ENCODE measurements around the gene QKI. TPM values are rescaled to one million over a fixed set of nuclear protein-coding genes. Genes with fewer than 3 reads are reported as not detected.

QKI gene
- total RNA-seq, 1 experiment from 2014 or later: 176 TPM

- H3K4me2 ChIP-seq (ENCODE audit: insufficient read depth, insufficient read length, low read length): no peak overlapping the region
- H2BK20ac ChIP-seq (ENCODE audit: low read depth, low read length, poor library complexity, severe bottlenecking): no peak overlapping the region
- H4K5ac ChIP-seq (ENCODE audit: insufficient read length, low read depth, low read length): no peak overlapping the region
- no peaks in the 10 kb centered on the region for H4K20me1 ChIP-seq (ENCODE audit: control insufficient read depth, insufficient read depth, insufficient read length)
- no peak overlapping the region for H4K91ac ChIP-seq (ENCODE audit: insufficient read length, low read depth, low read length)
- no peak overlapping the region for H3K23ac ChIP-seq (ENCODE audit: insufficient read length, low read depth, low read length)
- no peak overlapping the region for H2BK120ac ChIP-seq (ENCODE audit: low read depth, low read length, poor library complexity, severe bottlenecking)
- H3K79me2 ChIP-seq (ENCODE audit: insufficient read depth, low read length): no peaks in the 10 kb centered on the region
- no peak overlapping the region for H2AFZ ChIP-seq (ENCODE audit: low read length)
- H3K27ac Mint-ChIP-seq: peak overlapping the region; percentile 73 to 96 (median 81)
- H3K4me3 Mint-ChIP-seq: no peak overlapping the region; a peak in 1 of 5 replicates
- H3T11ph ChIP-seq (ENCODE audit: low read length): no peak overlapping the region
- no peaks in the 10 kb centered on the region for H3K79me1 ChIP-seq (ENCODE audit: insufficient read depth, low read depth, low read length, poor library complexity, severe bottlenecking)
- H3K36me3 Mint-ChIP-seq (ENCODE audit: insufficient read depth in 1 of 3, low read depth in 3 of 3): no peaks in the 10 kb centered on the region
- no peak overlapping the region for H3K4ac ChIP-seq (ENCODE audit: low read depth, low read length)
- peaks cover 38 to 43% of the 10 kb centered on the region in 2 experiments for H3K4me1 Mint-ChIP-seq
- H3K27ac ChIP-seq (ENCODE audit: insufficient read length, low read depth, low read length): no peak overlapping the region
- no peak overlapping the region for H2AK5ac ChIP-seq (ENCODE audit: insufficient read length, low read length)
- H3K14ac ChIP-seq (ENCODE audit: insufficient read depth, low read length): no peak overlapping the region
- no peak for TF ChIP-seq CTCF (conservative IDR thresholded peaks at IDR 0.05)
- H3K27me3 Mint-ChIP-seq (ENCODE audit: low read depth): no peaks in the 10 kb centered on the region
- no peak overlapping the region for H3K9ac ChIP-seq (ENCODE audit: extremely low read depth, insufficient read length, low read length)
- no peaks in the 10 kb centered on the region for H3K27me3 ChIP-seq (ENCODE audit: insufficient read depth, low read length)
- H3K18ac ChIP-seq (ENCODE audit: insufficient read length, low read depth, low read length): no peak overlapping the region
- no peaks in the 10 kb centered on the region for H3K23me2 ChIP-seq (ENCODE audit: insufficient read length, low read depth, low read length, poor library complexity, severe bottlenecking)
- H4K8ac ChIP-seq (replicated peaks; ENCODE audit: insufficient read length, low read depth, low read length): no peak overlapping the region
- H2BK12ac ChIP-seq (ENCODE audit: insufficient read length, low read depth, low read length): no peak overlapping the region
- no peak overlapping the region for H3K56ac ChIP-seq (ENCODE audit: insufficient read length, low read depth, low read length)
- no peaks in the 10 kb centered on the region; the same call in 1 of the 2 replicates for H3K4me1 ChIP-seq (ENCODE audit: insufficient read depth, low read length)
- H3K9me3 Mint-ChIP-seq: no peaks in the 10 kb centered on the region
- no peak for DNase-seq
- H2BK5ac ChIP-seq (ENCODE audit: insufficient read length, low read length): no peak overlapping the region
- no CpG with 5 or more reads among the region's 13 CpGs for WGBS (ENCODE audit: extremely low coverage, insufficient read length, low lambda C conversion rate)
- H3K9me3 ChIP-seq (ENCODE audit: control insufficient read depth, low read depth, low read length): no peaks in the 10 kb centered on the region
- no peak overlapping the region for H2BK15ac ChIP-seq (ENCODE audit: low read depth, low read length)
Observed at GRCh38 chr6:163579111-163579879, 164.8 kb downstream of the QKI start.
